COLO668 (cell line): ENCODE data around the gene ADAM33.

Experiments used
- DNase-seq: peaks from one replicate; lab custom pipeline; 2025; ENCODE audit not compliant: unreplicated experiment; lab: John Stamatoyannopoulos, UW

The ADAM33 gene

GRCh38 chr20:3681931-3682781 lies at the start of gene ADAM33:
Gene ADAM33 (minus strand): TSS chr20:3682010. CDS start chr20:3682004, 6 bp downstream.
- no peak for DNase-seq

GRCh38 chr20:3730803-3731672 lies 49.2 kb upstream of the ADAM33 start:
- DNase-seq: no peak

DNA sequence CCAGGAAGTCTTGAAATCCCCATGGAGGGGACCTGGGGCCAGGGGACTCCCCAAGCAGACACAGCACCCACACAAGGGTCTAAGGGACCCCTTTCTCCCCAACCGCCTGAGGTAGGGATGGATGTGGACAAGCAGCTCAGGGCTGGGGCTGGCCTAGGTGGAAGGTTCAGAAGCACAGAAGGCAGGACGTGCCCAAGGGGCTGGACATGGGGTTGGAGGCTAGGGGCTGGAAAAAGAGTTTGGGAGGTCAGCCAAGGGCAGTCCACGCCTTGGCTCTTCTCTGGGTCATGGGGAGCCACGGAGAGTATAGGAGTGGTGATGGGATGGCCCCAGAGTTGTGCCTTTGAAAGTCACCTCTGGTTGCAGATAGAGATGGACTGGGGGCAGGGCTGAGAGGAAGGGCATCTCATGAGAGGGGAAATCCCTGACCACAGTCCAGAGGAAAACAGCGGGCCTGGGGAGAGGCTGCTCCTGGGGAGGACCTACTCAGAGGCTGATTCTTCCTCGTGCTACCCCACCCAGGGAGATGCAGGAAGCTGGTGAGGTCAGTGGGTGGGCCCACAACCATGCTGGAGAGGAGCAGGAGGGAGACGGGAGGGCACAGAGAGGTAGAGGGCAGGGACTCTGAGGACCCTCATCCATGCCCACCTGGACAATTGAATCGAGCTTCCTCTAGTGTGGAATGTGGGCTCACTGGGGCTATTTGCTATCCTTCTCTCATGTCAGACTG lies 48.2 kb upstream of the ADAM33 start:
- no peak for DNase-seq

DNA sequence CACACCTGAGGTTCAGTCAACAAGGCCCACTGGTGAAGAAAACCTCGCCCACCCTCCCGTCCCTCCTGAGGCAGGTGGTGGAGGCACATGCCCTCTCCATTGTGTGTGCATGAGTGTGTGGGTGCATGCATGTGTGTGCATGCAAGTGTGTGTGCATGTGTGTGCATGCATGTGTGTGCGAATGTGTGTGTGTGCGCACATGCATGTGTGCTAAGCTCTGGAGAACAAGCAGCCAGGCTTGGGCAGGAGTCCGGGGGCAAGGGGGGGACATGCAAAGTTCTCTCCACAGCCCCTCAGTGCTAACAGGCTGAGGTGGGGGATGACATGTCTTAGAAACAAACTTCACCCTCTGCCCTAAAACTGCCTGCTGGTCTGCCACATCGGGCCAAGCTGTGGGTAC lies 47.6 kb upstream of the ADAM33 start:
- no peak for DNase-seq

- no peak for DNase-seq
Observed at GRCh38 chr20:3728876-3729275, 47.1 kb upstream of the ADAM33 start.

- no peak for DNase-seq
Observed at GRCh38 chr20:3728354-3728753, 46.5 kb upstream of the ADAM33 start.

GRCh38 chr20:3727401-3728021 lies 45.7 kb upstream of the ADAM33 start:
- no peak for DNase-seq

GRCh38 chr20:3724356-3724755 lies 42.5 kb upstream of the ADAM33 start:
- DNase-seq: no peak

GRCh38 chr20:3723284-3723683 lies 41.5 kb upstream of the ADAM33 start:
- no peak for DNase-seq

GRCh38 chr20:3721912-3722311 lies 40.1 kb upstream of the ADAM33 start:
- DNase-seq: no peak

DNA sequence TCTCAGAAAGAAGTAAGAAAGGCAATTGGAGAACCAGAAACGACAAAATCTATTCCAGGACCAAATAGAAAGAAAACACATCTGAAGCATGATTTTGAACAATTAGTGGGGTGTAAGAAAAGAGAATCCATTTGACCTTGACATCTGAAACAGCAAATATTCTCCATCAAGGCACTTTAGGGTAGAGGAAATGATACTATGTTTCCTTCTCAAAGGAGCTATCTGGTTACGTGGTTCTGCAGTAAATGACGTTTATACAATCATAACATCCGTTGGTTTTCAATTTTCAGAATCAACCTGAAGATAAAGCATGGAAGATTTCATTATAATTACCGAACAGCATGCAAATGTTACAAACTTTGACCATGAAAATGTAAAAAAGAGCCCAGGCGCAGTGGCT lies 38.8 kb upstream of the ADAM33 start:
- no peak for DNase-seq

DNA sequence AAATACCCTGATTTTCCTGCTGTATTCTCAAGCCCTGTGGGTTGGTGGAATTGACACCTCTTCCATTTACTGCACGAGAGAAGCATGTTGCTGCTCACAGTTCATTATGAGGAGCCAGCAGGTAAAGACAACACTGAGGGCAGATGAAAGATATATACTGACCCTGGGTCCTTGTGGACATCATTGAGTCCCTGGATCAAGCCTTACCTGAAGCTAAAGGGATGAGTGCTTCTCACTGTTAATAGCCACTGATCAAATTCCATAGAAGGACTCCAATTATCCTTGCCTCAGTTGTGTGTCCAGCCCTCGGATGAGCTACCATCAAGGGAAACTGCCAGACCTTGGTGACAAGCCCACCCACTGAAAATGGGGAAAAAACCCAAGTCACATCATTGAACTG lies 38.3 kb upstream of the ADAM33 start:
- DNase-seq: no peak

DNA sequence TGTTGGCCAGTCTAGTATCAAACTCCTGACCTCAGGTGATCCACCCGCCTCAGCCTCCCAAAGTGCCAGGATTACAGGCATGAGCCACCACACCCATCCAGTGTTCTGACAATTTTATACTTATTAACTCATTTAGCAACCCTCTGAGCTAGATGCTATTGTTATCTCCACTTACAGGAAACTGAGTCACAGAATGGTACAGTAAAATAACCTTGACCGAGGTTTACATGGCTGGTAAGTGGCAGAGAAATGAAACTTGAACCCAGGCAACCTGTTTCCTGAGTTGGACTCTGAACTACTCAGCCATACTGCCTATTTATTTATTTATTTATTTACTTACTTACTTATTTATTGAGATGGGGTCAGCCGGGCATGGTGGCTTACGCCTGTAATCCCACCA lies 37.2 kb upstream of the ADAM33 start:
- no peak for DNase-seq

DNA sequence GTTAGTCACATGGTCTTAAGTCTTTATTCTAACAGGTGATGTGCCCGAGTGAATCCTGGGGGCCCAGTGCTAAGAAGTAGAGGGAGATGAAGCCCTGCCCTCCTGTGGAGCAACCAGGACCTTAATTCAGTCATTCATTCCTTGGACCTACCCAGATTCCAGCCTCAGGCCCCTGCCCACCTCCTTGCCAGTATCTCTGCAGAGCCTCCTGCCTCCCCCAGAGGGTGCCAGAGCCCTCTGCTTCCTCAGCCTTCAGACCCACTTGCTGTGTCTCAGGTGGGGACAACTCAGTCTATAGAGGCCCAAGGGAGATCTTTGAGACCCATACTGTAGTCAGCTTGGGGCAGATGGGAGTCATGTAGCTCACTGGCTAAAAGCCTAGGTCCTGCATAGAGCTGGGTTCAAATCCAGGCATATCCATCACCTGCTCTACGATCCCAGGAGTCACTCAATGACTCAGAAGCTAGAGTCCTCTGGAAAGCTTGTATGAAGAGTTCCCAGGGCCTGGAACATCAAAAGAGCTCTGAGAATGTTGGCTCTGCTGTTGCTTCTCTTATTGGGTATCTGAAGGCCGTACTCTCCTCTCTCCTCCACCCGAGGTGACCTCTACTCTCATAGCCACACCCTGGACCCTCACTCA lies 34.5 kb upstream of the ADAM33 start:
- peak; percentile 42 for DNase-seq

GRCh38 chr20:3714092-3714491 lies 32.3 kb upstream of the ADAM33 start:
- DNase-seq: no peak

- DNase-seq: no peak
Observed at GRCh38 chr20:3712279-3712873, 30.6 kb upstream of the ADAM33 start, which contains the start of gene SIGLEC1. Gene SIGLEC1 (minus strand): TSS chr20:3712600. CDS start chr20:3707128, 5,472 bp downstream.

DNA sequence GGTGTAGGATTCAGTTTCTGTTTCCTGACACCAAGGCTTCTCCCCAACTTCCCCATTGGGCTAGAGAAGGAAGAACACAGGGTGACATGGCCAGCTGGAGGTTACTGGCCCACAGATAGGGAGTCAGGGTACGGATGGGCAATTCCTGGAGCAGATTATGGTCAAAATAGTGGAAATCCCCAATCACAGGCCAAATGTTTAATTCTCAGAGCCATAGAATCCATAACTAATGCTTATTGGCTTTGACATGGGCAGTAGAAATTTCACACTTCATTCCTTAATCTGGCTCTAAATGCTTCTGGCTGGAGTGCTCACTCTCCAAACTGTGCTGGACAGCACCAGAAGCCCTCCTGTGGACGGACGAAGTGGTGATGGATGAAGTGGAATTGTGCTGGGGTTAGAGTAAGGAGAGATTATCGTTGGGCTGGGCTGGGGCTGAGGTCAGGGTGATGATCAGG lies 29.7 kb upstream of the ADAM33 start:
- no peak for DNase-seq

- peak; percentile 58 for DNase-seq
Observed at GRCh38 chr20:3710703-3711483, 29.1 kb upstream of the ADAM33 start.

GRCh38 chr20:3710011-3710466 lies 28.2 kb upstream of the ADAM33 start:
- peak; percentile 24 for DNase-seq
